ENCODE results near the gene APH1B.
"Not testable (repeated sequence)": the region's sequence is repeated elsewhere in the genome, so short reads cannot be mapped to it uniquely, and the experiment has no call there.

Gene APH1B

DNA sequence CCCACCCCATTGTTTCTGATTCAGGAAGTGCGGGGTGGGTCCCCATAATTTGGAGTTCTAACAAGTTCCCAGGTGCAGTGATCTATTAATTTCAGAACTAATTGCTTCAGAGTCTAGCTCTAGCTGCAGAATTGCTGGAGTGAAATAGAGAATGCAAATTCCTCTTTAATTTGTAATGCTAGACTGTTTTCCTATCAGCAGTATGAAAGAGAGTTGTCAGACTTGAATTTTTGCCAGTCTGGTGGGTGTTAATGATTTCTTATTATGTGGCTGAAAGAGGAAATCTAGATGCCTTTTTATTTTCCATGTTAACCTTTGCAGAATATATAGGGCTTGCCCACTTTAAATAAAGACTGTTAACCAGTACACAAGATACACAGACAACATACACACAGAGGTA lies 23.7 kb downstream of the APH1B start:
- no peak for DNase-seq

DNA sequence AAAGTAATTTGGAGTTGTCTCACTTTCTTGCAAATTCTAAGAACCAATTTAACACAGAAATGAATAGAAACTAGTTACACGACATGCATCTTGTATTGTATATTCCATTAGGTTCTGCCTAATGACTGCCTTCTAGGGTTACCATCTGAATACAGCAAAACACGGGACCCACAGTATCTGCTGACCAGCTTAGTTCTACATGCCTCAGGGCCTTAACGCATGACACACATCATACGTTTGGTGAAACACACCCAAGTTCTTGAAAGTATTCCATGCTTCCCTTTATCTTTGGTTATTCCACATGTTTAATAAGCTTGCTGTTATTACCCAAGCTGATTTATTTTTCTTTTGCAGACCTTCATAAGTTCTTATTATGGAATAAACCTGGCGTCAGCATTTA lies 27.9 kb downstream of the APH1B start:
- DNase-seq: no peak

DNA sequence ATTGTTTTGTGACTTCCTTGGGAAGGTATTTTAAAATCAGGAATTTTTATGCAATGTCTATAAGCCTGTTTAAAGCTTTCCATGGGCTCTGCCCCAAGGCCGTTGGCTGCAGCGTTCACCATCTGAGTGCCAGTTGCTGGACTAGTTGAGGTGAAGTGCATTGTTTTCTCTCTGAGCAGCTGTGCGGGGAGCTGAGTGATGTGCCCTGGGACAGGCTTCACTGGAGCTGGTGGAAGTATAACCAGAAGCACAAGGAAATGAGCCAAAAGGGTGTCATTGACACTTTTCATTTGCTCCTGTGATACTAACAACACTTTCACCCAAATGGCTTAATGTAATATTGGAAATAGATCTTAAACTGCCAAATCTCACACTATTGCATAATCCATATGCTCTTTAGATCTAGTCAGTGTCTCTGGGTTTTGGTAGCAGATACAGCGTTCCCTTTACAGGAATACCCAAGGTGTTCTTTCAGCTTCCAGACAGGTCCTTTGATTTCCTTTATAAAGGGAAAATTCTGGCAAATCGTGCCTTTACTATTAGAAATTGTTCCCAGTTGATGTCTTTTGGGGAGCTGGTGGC lies 29.2 kb downstream of the APH1B start:
- DNase-seq: no peak

DNA sequence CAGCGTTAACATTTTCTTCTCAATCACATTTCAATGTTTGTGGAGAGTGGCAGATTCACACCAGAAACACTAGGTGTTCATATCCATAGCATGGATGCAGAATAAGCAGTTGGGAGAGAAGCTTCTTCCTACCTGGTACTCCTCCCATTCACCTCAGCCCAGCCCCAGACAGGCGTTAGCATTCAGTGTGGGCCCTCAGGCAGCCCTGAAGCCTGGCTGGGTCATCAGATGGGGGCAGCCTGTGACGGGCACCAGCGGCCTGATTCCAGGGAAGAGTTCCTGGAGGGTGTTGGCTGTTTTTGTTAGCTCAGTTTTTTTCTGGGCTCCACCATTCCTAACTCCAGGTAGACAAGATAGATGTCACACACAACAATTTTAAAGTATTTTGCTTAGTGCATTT lies 31.1 kb downstream of the APH1B start:
- no peak for DNase-seq

DNA sequence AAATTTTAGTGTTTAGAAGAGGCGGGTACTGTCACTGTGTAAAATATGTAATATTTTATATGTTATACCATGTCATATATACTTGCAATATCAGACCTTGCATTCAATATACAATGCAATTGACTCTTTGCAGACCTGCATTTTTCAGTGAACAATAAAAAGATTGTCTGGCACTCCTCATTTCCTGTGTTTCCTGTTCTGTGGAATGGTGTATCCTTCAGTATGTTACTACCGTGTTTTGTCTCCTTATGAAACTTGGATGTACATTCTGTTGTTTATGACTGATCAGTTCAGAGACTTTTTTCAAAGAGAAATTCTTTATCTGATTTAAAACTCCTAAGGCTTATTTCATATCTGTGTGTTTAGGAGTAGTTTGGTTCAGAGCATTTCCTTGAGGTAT lies 31.5 kb downstream of the APH1B start:
- no peak for DNase-seq

DNA sequence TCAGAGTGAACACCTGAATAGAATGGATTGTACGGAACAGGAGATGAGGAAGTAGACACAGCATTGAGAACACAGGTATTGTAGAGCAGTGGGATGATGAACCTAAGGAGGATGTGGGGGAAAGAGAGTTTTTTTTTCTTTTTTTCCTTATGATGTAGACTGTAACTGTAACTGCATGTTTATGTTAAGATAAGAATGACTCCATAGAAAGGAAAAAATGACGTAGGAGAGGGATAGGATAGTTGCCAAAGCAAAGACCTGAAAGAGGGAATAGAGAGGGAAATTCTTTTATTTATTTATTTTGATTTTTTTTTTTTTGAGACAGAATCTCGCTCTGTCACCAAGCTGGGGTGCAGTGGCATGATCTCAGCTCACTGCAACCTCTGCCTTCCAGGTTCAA lies 33.2 kb downstream of the APH1B start:
- no peak for DNase-seq

DNA sequence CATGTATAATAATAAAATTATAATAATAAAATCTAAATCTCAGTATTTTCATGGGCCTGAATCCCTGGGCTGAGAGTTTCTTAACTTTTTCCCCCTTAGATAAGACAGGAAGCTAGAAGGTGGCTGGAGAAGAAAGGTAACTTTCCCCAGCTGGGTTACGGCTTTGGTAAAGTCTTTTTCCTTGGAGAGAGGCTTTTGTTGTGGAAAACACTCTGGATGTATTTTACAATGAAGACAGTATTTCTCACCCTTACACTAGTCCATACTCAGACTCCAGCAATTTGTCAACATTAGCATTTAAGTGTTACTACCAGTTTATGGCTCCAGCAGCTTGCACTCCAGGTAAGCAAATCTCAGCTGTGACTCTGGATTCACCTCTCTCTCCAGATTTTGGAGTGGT lies 34.9 kb downstream of the APH1B start:
- no peak for DNase-seq

DNA sequence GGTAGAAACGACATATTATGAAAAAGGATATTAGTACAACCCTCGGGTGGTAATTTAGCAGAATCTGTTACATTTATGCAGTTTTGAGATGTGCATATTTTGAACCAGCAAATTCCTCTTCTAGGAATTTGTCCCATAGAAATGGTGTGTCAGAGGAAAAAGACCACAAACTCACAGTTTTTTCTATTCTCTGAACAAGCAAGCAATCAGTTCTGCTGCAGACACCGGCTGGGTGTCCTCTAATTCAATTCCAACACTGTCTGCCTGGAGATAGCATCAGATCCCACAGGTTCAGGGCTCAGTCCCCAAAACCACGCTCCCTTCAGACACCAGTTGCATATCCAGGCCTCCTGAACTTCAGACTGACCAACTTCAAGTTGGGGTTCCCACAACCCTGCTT lies 36.4 kb downstream of the APH1B start:
- DNase-seq: no peak

DNA sequence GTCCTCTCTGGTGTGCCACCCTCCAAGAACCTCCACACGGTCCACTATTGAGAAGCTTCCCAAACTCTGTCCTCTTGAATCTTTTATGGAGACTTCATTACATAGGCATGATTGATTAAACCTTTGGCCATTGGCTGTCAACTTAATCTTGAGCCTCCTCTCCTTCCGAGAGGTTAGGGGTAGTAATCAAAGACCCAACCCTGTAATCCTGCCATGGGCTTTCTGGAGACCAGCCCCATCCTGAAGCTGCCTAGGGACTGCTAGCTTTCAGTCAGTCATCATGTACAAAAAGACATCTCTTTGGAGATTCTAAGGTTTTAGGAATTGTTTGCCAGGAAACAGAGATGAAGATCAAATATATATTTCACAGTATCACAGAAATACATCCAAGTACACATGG lies 37.0 kb downstream of the APH1B start:
- no peak for DNase-seq

DNA sequence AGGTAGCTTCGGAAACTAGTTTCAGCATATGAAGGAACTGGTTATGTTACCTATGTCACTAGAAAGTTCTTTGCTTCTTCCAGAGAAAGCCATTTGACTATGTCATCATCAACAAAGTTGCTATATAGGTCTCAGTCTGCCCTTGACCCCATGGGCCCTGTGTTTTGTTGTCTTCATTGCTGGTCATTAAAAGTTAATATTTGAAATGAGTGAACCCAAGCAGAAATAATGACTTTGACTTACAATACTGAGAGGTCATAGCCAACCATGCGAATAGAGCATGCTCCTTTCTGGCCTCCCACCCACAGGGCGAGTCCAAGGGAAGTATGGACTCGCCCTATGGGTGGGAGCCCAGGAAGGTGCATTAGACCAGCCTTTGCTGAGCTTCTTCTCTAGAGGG lies 40.9 kb downstream of the APH1B start:
- DNase-seq: no peak

DNA sequence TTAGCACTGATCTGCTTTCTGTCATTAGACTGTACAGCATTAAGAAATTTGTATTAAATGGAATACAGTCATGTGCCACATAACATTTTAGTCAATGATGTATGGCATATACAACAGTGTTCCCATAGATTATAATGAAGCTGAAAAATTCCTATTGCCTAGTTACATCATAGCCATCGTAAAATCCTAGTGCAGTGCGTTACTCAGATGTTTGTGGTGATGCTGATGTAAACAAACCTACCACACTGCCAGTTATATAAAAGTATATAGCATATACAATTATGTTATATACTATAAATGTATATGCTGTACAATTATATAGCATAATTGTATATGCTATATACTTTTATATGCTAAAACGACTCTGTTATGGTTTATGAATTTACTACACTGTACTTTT lies 41.7 kb downstream of the APH1B start:
- DNase-seq: no peak

DNA sequence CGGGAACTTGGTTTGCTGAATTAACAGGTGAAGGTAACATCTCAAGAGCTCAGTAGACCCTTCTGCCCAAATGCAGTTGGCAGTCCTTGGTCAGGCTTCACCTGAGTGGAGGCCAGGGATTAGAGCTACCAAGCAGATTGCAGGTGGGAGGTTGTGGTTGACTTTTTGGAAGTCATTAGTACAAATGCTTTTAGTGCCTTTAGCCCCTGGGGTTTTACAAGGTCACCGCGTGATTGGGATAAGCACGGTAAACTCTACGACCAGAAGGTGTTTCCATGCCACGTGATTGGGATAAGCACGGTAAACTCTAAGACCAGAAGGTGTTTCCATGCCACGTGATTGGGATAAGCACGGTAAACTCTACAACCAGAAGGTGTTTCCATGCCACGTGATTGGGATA lies 43.0 kb downstream of the APH1B start:
- DNase-seq: not testable (repeated sequence)

DNA sequence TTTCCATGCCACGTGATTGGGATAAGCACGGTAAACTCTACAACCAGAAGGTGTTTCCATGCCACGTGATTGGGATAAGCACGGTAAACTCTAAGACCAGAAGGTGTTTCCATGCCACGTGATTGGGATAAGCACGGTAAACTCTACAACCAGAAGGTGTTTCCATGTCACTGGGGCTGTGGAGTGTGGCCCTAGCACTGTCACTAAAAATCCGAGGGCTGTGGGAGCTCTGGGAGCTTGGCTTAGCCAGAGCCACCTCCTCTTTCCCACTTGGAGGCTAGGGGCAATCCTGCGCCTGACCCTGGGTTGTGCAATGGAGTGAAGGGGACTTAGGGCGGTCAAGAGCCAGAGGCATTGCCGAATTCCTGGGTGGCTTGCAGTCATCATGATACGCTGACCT lies 43.6 kb downstream of the APH1B start:
- not testable (repeated sequence) for DNase-seq

DNA sequence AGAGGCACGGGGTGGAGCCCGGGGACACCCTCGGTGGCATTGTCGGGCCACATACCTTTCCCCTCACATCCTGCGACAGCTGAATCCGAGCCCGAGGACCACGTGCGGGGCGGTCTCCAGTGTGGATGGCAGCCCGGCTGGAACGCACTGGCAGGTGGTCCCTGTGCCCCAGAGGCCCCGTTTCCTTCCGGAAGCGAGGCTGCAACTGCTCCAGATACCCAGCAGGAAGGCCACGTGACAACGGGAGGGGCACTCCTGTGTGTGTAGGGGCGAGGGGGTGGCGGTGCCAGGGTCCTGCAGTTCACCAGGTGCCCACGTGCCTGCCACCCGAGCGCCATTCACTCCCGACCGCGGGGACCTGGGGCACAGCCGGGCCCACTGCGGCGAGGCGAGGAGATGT lies 44.1 kb downstream of the APH1B start:
- no peak for DNase-seq

DNA sequence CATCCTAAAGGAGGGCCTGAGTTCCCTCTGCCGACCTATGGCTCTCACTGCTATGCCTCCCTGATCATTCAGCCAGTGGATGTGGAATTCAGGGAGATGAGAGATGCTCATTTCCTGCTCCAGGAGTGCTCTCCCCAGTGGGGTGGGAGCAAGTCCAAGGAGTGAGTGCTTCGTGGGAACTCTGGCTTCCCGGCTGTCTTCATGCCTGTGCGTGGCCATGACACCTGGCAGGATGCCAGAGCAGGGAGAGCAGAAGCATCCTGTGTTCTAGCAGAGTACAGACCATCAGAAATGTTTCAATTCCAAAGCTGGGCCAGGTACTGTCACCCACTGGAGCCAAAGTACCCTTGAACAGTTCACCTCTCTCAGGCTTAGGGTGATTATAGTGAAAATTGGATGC lies 45.1 kb downstream of the APH1B start:
- no peak for DNase-seq

DNA sequence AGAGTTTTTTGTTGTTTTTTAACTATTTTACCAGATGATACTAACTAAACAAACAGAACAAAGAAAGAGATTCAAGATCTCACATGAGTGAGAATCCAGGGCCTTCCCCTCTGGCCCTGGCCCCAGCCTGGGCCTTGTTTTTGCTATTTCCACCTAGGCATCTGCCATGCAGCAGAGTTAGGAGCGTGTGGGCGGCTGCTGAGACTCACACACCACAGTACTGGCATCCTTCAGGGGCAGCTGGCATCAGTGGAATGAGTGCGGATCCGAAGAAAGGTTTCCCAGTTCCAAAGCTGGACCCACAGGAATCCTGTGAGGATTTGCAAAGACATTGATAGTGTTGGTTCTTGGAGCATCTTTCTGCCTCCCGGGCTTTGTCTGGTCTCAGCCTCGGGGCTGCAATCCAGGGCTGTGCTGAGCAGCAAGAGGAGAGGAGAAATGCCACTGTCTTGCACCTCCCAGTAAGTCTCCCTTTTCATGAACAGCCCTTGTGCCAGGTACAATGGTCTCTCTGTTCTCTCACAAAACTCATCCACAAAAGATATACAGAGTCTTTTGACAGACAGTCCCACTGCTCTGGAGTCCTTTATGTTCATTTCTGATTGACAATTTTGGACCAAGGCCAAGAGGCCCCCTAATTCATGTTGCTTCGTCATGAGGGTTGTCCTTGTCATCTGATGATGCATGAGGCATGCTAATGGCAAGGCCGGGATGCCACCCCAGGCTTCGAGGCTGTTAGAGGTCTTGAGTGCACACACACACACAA lies 46.6 kb downstream of the APH1B start:
- DNase-seq: no peak

DNA sequence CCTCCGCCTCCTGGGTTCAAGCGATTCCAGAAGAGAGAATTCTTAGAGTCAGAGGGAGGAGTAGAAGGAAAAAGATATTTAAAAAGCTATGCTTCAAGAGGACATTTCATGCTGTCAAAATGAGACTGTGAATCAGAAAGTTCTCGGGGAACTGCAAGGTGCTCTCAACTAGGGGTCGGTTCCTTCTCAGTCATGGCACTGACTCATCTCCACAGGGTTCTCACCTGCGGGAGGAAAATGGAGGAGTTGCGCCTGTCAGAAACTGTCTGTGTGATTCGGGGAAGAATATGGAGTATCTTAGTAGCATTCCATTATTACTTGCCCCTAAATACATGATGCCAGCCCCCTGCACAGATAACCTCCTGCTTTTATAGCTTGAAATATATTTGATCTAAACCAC lies 47.4 kb downstream of the APH1B start:
- no peak for DNase-seq

DNA sequence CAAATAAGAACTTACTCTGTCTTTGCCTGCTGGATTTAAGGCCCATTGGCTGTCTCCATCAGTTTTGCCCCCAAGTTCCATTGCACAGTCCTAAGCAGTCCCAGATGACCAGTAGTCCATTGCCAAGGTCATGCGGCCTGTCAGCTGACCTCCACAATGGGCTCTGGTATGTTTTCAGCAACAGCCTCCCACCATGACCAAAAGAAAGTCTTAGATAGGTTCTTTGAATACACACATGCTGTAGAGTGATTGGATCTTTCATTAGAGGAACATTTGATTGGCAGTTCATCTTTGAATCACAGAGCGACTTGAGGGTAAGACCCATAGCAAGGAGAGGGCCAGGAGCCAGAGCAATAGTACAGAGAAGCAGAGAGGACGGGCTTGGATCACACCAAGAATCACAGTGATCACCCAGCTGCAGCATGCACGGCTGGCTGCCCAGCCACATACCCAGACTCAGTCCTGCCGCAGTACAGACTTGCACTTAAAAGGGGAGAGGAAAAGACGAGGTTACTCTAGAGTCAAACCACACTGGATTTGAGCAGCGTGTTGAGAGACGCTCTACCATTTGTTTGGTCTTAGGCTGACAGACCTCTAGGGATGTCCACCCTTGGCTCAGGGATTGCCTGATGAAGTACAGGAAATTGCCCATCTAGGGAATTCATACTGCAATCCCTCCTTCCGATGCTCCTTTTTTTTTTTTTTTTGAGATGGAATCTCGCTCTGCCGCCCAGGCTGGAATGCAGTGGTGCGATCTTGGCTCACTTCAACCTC lies 50.4 kb downstream of the APH1B start:
- no peak for DNase-seq

DNA sequence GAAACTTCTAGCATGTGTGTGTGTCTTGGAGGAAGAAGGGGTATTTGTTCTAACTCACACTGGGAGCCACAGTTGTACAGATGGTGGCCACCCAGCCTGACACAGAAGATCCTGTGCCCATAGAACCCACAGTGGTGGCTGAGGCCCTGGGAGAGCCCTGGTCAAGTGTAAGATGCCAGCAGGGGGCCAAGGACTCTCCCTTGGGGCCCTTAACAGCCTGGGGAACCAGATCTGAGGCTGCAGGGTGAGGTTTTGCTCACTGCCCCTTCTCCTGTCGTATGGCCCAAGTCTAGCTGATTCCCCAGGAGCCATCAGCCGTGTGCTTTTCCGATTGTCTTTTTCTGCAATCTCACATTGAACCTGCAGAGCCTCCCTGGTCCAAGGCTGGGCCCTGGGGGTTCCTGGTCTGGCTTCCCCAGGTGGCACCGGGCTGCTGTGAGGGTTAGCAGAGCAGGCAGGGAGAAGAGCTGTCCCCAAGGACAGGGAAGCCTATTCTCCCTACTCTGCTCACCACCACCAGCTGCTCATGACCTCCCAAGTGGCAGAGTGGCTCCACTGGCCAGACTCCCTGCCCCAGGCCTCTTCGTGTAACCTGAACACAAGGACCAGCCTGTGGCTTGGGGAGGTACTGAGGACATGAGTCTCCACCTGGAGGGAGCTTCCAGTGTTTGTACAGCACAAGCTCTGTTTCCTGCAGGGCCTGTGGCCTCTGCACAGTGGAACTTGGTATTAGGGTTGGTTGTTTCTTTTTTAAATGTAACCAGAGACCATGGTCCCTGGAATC lies 52.4 kb downstream of the APH1B start:
- no peak for DNase-seq

DNA sequence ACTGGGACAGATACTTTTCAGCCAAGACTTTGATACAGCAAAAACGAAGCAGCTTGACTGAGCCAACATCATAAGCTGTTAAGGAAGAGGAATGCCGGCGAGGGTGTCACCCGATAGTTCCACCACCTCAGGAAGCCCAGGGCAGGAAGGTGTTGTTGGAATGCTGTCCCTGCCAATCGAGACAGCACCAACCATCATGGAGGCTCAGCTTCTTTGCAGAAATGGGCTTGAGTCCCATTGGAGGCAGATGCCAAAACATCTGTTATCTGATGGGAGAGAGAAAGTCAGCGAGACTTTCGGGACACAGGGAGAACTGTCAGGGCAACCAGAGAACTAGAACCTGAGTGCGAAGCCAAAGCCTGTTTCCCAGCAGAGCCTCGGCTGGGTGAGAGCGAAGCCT lies 53.5 kb downstream of the APH1B start:
- DNase-seq: no peak

DNA sequence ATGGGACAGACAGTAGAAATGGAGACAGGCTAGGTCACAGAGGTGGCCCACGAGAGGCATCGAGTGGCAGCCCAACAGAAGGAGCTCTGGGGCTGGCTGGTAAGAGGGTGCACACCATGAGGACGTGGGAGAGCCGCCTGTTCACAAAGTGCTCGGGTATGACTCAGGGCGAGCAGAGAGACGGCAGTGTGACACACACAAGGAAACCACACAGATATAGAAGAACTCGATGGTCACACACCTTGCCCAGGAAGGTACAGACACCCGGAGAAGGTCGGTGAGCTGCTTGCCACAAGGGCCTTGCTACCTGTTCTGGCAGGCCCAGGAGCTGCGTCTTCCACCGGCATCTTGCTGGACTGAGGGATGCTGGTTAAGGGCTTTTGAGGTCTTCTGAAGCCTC lies 54.1 kb downstream of the APH1B start:
- peak in 1 of 5 experiments; percentile 25 for DNase-seq

DNA sequence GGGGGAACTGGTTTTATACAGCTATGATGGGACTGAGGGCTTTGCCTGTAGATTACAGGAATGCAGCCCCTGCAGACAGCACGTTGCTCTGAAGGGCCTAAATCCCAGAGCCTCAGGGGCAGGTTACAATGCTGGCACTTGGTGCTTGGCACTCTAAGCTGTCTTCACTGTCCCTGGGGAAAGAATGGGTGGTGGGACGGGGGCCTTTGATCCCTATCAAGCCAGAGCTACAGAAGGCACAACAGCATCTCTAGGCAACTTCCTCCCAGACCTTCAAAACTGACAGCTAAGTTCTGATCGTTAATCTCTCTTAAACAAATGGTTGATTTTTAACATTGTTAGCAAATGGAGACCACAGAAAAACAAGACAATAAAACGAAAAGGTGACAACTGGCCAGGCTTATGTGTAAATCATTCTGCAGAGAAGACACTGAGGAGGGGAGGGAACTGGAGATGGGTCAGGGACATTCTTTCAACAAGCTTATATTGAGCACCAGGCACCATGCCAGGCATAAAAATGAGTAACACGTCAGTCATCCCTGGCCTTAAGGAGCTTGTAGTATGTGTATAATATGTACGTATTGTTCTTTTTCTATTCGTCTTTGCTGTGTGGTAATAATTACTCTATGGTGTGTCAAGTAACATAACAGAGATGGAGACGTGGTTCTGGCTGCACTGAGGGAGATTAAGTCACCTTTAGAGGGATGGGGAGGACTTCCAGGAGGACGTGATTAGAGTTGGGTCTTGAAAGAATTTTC lies 55.1 kb downstream of the APH1B start:
- no peak for DNase-seq

DNA sequence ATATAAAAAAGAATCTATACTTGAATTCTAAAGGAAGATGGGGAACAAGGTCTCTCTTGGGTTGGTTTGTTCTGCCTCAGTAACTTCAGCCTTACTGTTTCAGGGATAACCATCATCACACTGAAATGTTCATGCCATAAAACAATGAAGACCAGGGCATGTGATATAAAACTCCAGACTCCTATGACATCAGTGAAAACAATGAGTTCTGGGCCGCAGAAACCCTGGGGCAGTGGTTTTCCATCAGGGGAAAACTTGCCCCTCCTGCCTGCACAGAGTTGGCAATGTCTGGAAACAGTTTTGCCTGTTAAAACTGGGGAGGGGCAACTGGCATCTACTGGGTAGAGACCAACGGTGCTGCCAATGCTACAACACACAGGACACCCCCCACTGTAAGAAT lies 57.4 kb downstream of the APH1B start:
- no peak for DNase-seq
